Measurements from ENCODE around the gene B4GALT2. TPM values are rescaled to one million over a fixed set of nuclear protein-coding genes. Genes with fewer than 3 reads are reported as not detected.
A peak's percentile ranks its signal among the peaks of the same experiment; 100 is the strongest.

Gene B4GALT2
- total and polyA plus RNA-seq, 2 of the 4 experiments (the other 2 are of a cell fraction) = 52.3 to 60.8 TPM

GRCh38 chr1:43947874-43948437 lies 31.1 kb upstream of the B4GALT2 start:
- Histone ChIP-seq H4K91ac (ENCODE audit: insufficient read depth, low read depth, low read length) (no peak overlapping the region), H3K4me3 (ENCODE audit: insufficient read depth, low read depth, low read length) (peak overlapping the region; percentile 67; the same call in 1 of the 2 replicates), H2BK15ac (ENCODE audit: low read depth, low read length) (no peak overlapping the region), H3K27ac (ENCODE audit: insufficient read depth, low read length) (no peak overlapping the region), H3K27me3 (ENCODE audit: control insufficient read depth, insufficient read depth, low read length) (no peaks in the 10 kb centered on the region), H3K4me1 (ENCODE audit: control insufficient read depth, insufficient read depth, low read length) (peaks cover 15% of the 10 kb centered on the region), H2AK5ac (ENCODE audit: low read depth, low read length) (no peak overlapping the region), H3K18ac (ENCODE audit: low read depth, low read length) (no peak overlapping the region), H3K56ac (ENCODE audit: extremely low read depth, insufficient read depth, low read length) (no peak overlapping the region), H3K9me1 (ENCODE audit: insufficient read depth, low read length) (peaks cover 14% of the 10 kb centered on the region), H3K9me3 (ENCODE audit: control insufficient read depth, insufficient read depth, low read length) (no peaks in the 10 kb centered on the region), H2AFZ (replicated peaks; ENCODE audit: low read length, poor library complexity) (no peak overlapping the region), H4K20me1 (ENCODE audit: insufficient read depth, low read length) (peaks cover 3% of the 10 kb centered on the region), H4K5ac (ENCODE audit: low read depth, low read length) (no peak overlapping the region), H3K79me1 (ENCODE audit: low read depth in 1 of 2, low read length in 2 of 2) (peaks cover 17 to 57% of the 10 kb centered on the region in 2 experiments), H3K4me2 (ENCODE audit: low read depth, low read length) (peak overlapping the region; percentile 81), H2AK9ac (replicated peaks; ENCODE audit: low read depth, low read length, poor library complexity) (peak overlapping the region; percentile 98), H3K36me3 (ENCODE audit: control insufficient read depth, insufficient read depth, low read length) (peaks cover 5% of the 10 kb centered on the region), H2BK5ac (ENCODE audit: low read depth, low read length, poor library complexity, severe bottlenecking) (no peak overlapping the region), H2BK120ac (ENCODE audit: low read depth, low read length) (no peak overlapping the region), H2BK20ac (ENCODE audit: low read depth, low read length) (no peak overlapping the region), H3K4ac (ENCODE audit: low read depth, low read length) (0 out of 2 replicates have a peak overlapping the region, but pooled peaks have one; percentile 2), H4K8ac (ENCODE audit: low read depth in 2 of 2, low read length in 2 of 2) (no peak overlapping the region), H3K14ac (replicated peaks; ENCODE audit: low read depth, low read length) (peak overlapping the region; percentile 98; the same call in 1 of the 2 replicates), H3K9ac (ENCODE audit: low read depth, low read length) (peak overlapping the region; percentile 96), H3K23ac (ENCODE audit: low read depth, low read length) (peak overlapping the region; percentile 65; the same call in 1 of the 2 replicates)
- intact Hi-C loops (cut with micrococcal nuclease) (loop anchor here (2.0 kb wide), 1 partner anchor 21 kb away; no protein-coding TSS in a partner anchor), dilution Hi-C loops (cut with HindIII; ENCODE audit: low sequenced_read_pairs, unreplicated experiment) (no loop called here), in situ Hi-C loops (cut with MboI; ENCODE audit: low sequenced_read_pairs) (no loop called here)
- ChIA-PET POLR2A (ENCODE audit: unreplicated experiment) (no interaction called here), CTCF (interaction anchor here (3.5 kb wide), 1 partner anchor 13 kb away, joined by 21 read pairs; no protein-coding TSS in a partner anchor)
- 0% methylated on average over 1 of the region's 3 CpGs; no CpG with 5 or more reads in 1 of the 2 experiments for WGBS, 2 experiments (ENCODE audit: extremely low coverage in 2 of 2, insufficient read length in 1 of 2)
- ATAC-seq (ENCODE audit: low read depth) (no peak), DNase-seq (no peak)
- no peak for TF ChIP-seq BHLHE40 (IDR thresholded peaks at IDR 0.05; ENCODE audit: low read depth, low read length)
- no peak for TF ChIP-seq MAZ (IDR thresholded peaks at IDR 0.05; ENCODE audit: borderline replicate concordance, low read depth, low read length)
- no peak for TF ChIP-seq CHD1 (IDR thresholded peaks at IDR 0.05; ENCODE audit: low read depth, low read length)
- no peak for TF ChIP-seq POLR2A (IDR thresholded peaks at IDR 0.05; ENCODE audit: low read depth, low read length)
- TF ChIP-seq SMC3 (IDR thresholded peaks at IDR 0.05; ENCODE audit: low read depth, low read length) = no peak
- TF ChIP-seq RFX5 (IDR thresholded peaks at IDR 0.05; ENCODE audit: low read depth, low read length) = no peak
- no peak for TF ChIP-seq MXI1 (IDR thresholded peaks at IDR 0.05; ENCODE audit: borderline replicate concordance, low read depth, low read length)
- TF ChIP-seq MAFK (IDR thresholded peaks at IDR 0.05; ENCODE audit: low read depth, low read length) = no peak
- TF ChIP-seq NFE2L2 (IDR thresholded peaks at IDR 0.05; ENCODE audit: low read depth, low read length) = no peak
- no peak for TF ChIP-seq ELK1 (IDR thresholded peaks at IDR 0.05; ENCODE audit: borderline replicate concordance, low read depth, low read length)
- no peak for TF ChIP-seq RCOR1 (IDR thresholded peaks at IDR 0.05; ENCODE audit: insufficient replicate concordance, low read length)
- no peak for TF ChIP-seq RAD21 (IDR thresholded peaks at IDR 0.05; ENCODE audit: low read length)
- TF ChIP-seq USF2 (IDR thresholded peaks at IDR 0.05; ENCODE audit: low read depth, low read length) = no peak
- no peak for TF ChIP-seq FOS (IDR thresholded peaks at IDR 0.05; ENCODE audit: low read depth, low read length)
- TF ChIP-seq CTCF (conservative IDR thresholded peaks at IDR 0.05; ENCODE audit: low read depth, low read length) = no peak
- BruUV-seq (replicated peaks) = no TSS peak

Measured in IMR-90 (cell line).